WI38 (cell line): Measurements from ENCODE around the gene HIF3A.
"Not testable (repeated sequence)": the region's sequence is repeated elsewhere in the genome, so short reads cannot be mapped to it uniquely, and the experiment has no call there.

Experiments used
- H3K4me3 ChIP-seq: 2 replicates; pipeline ENCODE4 v1.5.1; 2011; ENCODE audit warnings: low read depth, mild to moderate bottlenecking, control low read depth, low read length
- CTCF ChIP-seq: IDR thresholded peaks from 2 replicates; pipeline ENCODE4 v1.5.1; 2012; ENCODE audit warnings: low read depth, mild to moderate bottlenecking, control low read depth, low read length

HIF3A gene

GRCh38 chr19:46319613-46320012 lies 22.8 kb downstream of the HIF3A start:
- no peak overlapping the region for H3K4me3 ChIP-seq
- no peak for TF ChIP-seq CTCF

- no peak overlapping the region for H3K4me3 ChIP-seq
- TF ChIP-seq CTCF, result no peak
Measured at GRCh38 chr19:46320559-46320958, 23.7 kb downstream of the HIF3A start.

- no peak for TF ChIP-seq CTCF
- H3K4me3 ChIP-seq, result no peak overlapping the region
Measured at GRCh38 chr19:46321653-46322052, 24.8 kb downstream of the HIF3A start.

- not testable (repeated sequence) for H3K4me3 ChIP-seq
Measured at GRCh38 chr19:46323227-46323626, 26.4 kb downstream of the HIF3A start.

GRCh38 chr19:46324277-46324676 lies 27.4 kb downstream of the HIF3A start:
- no peak overlapping the region for H3K4me3 ChIP-seq
- no peak for TF ChIP-seq CTCF

- TF ChIP-seq CTCF, result no peak
- H3K4me3 ChIP-seq, result no peak overlapping the region
Measured at GRCh38 chr19:46326608-46327007, 29.8 kb downstream of the HIF3A start.

GRCh38 chr19:46328079-46328478 lies 31.2 kb downstream of the HIF3A start:
- no peak for TF ChIP-seq CTCF
- H3K4me3 ChIP-seq, result no peak overlapping the region

GRCh38 chr19:46330319-46330918 lies 33.6 kb downstream of the HIF3A start:
- TF ChIP-seq CTCF, result no peak
- no peak overlapping the region for H3K4me3 ChIP-seq
